B cell (primary cell): ENCODE measurements around the gene NDEL1. TPM values are rescaled to one million over a fixed set of nuclear protein-coding genes. Genes with fewer than 3 reads are reported as not detected.

Source experiments
- ATAC-seq: fragments of 200-7000 bp; cut with Tn5 transposase; one replicate; pipeline ENCODE4 v1.10.0; 2021; ENCODE audit warnings: low read depth, mild to moderate bottlenecking, moderate number of reproducible peaks, moderate library complexity
- CTCF ChIA-PET: fragments of 350-600 bp; sonication (Branson Sonifier 250); formaldehyde crosslinking; loops from one replicate; lab custom pipeline; 2021; ENCODE audit warnings: antibody characterized with exemption, inconsistent platforms; lab: Charles Lee
- POLR2A ChIA-PET: fragments of 350-600 bp; sonication (Branson Sonifier 250); formaldehyde crosslinking; loops from one replicate; lab custom pipeline; 2021; ENCODE audit warnings: antibody characterized with exemption; lab: Charles Lee
- DNase-seq: peaks from one replicate; pipeline ENCODE4 v3.0.0; 2013
- H2AFZ ChIP-seq: 2 replicates; pipeline ENCODE4 v1.6.1; 2012; ENCODE audit warnings: mild to moderate bottlenecking, low read depth, low read length; ENCODE audit not compliant: insufficient read depth, poor library complexity, severe bottlenecking
- H3K27ac ChIP-seq, 2 donors: 1 replicate in 1 of 2; 2 replicates in 1 of 2; pipeline ENCODE4 v1.5.1; 2012 to 2013; ENCODE audit warnings: low read length in 2 of 2, mild to moderate bottlenecking in 2 of 2, moderate library complexity in 1 of 2
- H3K27me3 ChIP-seq, 4 experiments: fragments of 200-600 bp in 1 of 4; sonication (generic) in 1 of 4; replicated peaks in 1 of 4; 1 replicate in 2 of 4; 2 replicates in 2 of 4; pipeline versions ENCODE4 v1.6.1 to v1.7.0; 2013 to 2016; ENCODE audit warnings: low read length in 3 of 4, mild to moderate bottlenecking in 2 of 4, mixed read lengths in 1 of 4, moderate library complexity in 1 of 4; ENCODE audit not compliant: insufficient read depth in 4 of 4, control insufficient read depth in 3 of 4; ENCODE audit errors: control extremely low read depth in 1 of 4
- H3K36me3 ChIP-seq, 2 experiments: replicated peaks in 1 of 2; 1 replicate in 1 of 2; 2 replicates in 1 of 2; pipeline versions ENCODE4 v1.6.1 to v1.7.1; 2013; ENCODE audit warnings: low read length in 1 of 2; ENCODE audit not compliant: insufficient read depth in 2 of 2, control insufficient read depth in 1 of 2; ENCODE audit errors: control extremely low read depth in 1 of 2, extremely low read depth in 1 of 2
- H3K4me1 ChIP-seq, 2 donors: fragments of 200-600 bp in 1 of 2; sonication (generic) in 1 of 2; 1 replicate in 1 of 2; 2 replicates in 1 of 2; pipeline versions ENCODE4 v1.5.1 to v1.6.1; 2013 to 2017; ENCODE audit warnings: low read length in 2 of 2; ENCODE audit not compliant: control insufficient read depth in 2 of 2, insufficient read depth in 2 of 2
- H3K4me2 ChIP-seq: replicated peaks from 2 replicates; pipeline ENCODE3; 2012; ENCODE audit warnings: mild to moderate bottlenecking, low read depth, low read length; ENCODE audit not compliant: poor library complexity, severe bottlenecking
- H3K4me3 ChIP-seq, 5 experiments: fragments of 200-600 bp in 1 of 5; sonication (generic) in 1 of 5; 1 replicate in 3 of 5; 2 replicates in 2 of 5; pipeline versions ENCODE4 v1.5.1 to v1.7.0; 2011 to 2016; ENCODE audit warnings: low read length in 4 of 5, mild to moderate bottlenecking in 4 of 5, low read depth in 2 of 5, control low read depth in 1 of 5, moderate library complexity in 1 of 5; ENCODE audit not compliant: insufficient read depth in 1 of 5; ENCODE audit errors: control extremely low read depth in 1 of 5, extremely low read depth in 1 of 5
- H3K79me2 ChIP-seq: fragments of 200-600 bp; sonication (generic); one replicate; pipeline ENCODE4 v1.6.0; 2016; ENCODE audit warnings: low read length; ENCODE audit not compliant: control insufficient read depth, insufficient read depth
- H3K9ac ChIP-seq: fragments of 200-600 bp; sonication (generic); 2 replicates; pipeline ENCODE4 v1.6.1; 2017; ENCODE audit warnings: mild to moderate bottlenecking, low read length, moderate library complexity
- H3K9me3 ChIP-seq, 3 donors: one replicate each; pipeline versions ENCODE4 v1.6.1 to v1.7.1; 2013; ENCODE audit warnings: low read length in 2 of 3; ENCODE audit not compliant: control insufficient read depth in 2 of 3, insufficient read depth in 1 of 3; ENCODE audit errors: control extremely low read depth in 1 of 3
- H4K20me1 ChIP-seq: 2 replicates; pipeline ENCODE4 v1.6.0; 2012; ENCODE audit warnings: mild to moderate bottlenecking, low read length; ENCODE audit not compliant: insufficient read depth, control insufficient read depth, poor library complexity, severe bottlenecking
- H3K27ac Mint-ChIP-seq: one replicate; pipeline ENCODE4 v1.8.0; 2021; ENCODE audit warnings: mixed read lengths
- H3K27me3 Mint-ChIP-seq: one replicate; pipeline ENCODE4 v1.8.0; 2021; ENCODE audit warnings: mixed read lengths
- H3K4me1 Mint-ChIP-seq: one replicate; pipeline ENCODE4 v1.8.0; 2021; ENCODE audit warnings: mixed read lengths
- H3K4me3 Mint-ChIP-seq: one replicate; pipeline ENCODE4 v1.8.0; 2021; ENCODE audit warnings: mixed read lengths
- H3K9me3 Mint-ChIP-seq: one replicate; pipeline ENCODE4 v1.8.0; 2022; ENCODE audit warnings: mixed read lengths; ENCODE audit not compliant: insufficient read depth
- EZH2 ChIP-seq: IDR thresholded peaks from 2 replicates; pipeline ENCODE4 v1.6.1; 2012; ENCODE audit warnings: borderline replicate concordance, low read depth, mild to moderate bottlenecking, moderate library complexity, low read length; ENCODE audit not compliant: insufficient read depth, poor library complexity, severe bottlenecking
- WGBS: methylation state at CpG from one replicate; pipeline ENCODE4 v1.1.5; 2013; ENCODE audit warnings: missing lambda C conversion rate; ENCODE audit not compliant: insufficient coverage; 5-methylcytosine and 5-hydroxymethylcytosine counted together
- intact Hi-C: fragments of 100-400 bp; cut with micrococcal nuclease; formaldehyde crosslinking; loops from one replicate; pipeline ENCODE4 v1.10.0; 2022
- polyA plus RNA-seq: library from polyadenylated mRNA; depleted of rRNA; stranded (reverse); fragments of >200 nt; gene quantifications from 2 replicates; pipeline ENCODE4 v1.2.3, GENCODE V29; 2012
- total RNA-seq, 2 donors: library from RNA; stranded (reverse); fragments of 120-200 nt in 1 of 2; gene quantifications; 1 replicate in 1 of 2; 2 replicates in 1 of 2; pipeline versions ENCODE4 v1.2.3 to v1.2.4, GENCODE V29; 2013 to 2022
- TF ChIP-seq, protein P1 (sequence below): fragments of 200-600 bp; IDR thresholded peaks from one replicate; pipeline ENCODE4 v1.8.0; 2022; ENCODE audit warnings: antibody characterized with exemption, mild to moderate bottlenecking

The NDEL1 gene
- total and polyA plus RNA-seq, 2 donors (not counting 1 experiment from before 2014, with no cell fraction given) = 30.2 to 108 TPM

DNA sequence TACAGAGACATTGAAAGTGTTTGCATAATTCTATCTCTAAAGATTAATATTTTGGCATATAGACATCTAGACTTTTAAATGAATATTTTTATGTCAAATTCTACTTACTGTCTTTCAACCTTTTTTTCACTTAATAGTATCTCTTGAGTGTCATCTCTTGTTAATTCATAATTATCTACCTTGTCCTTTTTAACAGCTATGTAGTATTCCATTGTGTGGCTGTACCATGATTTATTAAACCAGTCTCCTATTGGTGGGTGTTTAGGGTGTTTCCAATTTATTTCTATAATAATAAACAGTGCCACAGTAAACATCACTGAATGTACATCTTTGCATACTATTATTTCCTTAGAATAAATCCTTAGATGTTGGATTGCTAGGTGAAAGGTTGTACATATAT is 21.7 kb upstream of the NDEL1 start:
- no peaks in the 10 kb centered on the region for H4K20me1 ChIP-seq
- H3K9me3 ChIP-seq = peaks cover 0 to 4% (median 0%) of the 10 kb centered on the region in 3 donors
- ATAC-seq (no peak), DNase-seq (no peak)
- TF ChIP-seq, protein P1, sequence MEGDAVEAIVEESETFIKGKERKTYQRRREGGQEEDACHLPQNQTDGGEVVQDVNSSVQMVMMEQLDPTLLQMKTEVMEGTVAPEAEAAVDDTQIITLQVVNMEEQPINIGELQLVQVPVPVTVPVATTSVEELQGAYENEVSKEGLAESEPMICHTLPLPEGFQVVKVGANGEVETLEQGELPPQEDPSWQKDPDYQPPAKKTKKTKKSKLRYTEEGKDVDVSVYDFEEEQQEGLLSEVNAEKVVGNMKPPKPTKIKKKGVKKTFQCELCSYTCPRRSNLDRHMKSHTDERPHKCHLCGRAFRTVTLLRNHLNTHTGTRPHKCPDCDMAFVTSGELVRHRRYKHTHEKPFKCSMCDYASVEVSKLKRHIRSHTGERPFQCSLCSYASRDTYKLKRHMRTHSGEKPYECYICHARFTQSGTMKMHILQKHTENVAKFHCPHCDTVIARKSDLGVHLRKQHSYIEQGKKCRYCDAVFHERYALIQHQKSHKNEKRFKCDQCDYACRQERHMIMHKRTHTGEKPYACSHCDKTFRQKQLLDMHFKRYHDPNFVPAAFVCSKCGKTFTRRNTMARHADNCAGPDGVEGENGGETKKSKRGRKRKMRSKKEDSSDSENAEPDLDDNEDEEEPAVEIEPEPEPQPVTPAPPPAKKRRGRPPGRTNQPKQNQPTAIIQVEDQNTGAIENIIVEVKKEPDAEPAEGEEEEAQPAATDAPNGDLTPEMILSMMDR = no peak
- TF ChIP-seq EZH2 = no peak
- Mint-ChIP-seq H3K27ac (no peak overlapping the region), H3K27me3 (peaks cover 38% of the 10 kb centered on the region), H3K4me3 (no peak overlapping the region), H3K4me1 (peaks cover 4% of the 10 kb centered on the region), H3K9me3 (no peaks in the 10 kb centered on the region)
- peak overlapping the region in 1 of 5 experiments; percentile 70 for H3K4me3 ChIP-seq
- no peaks in the 10 kb centered on the region for H3K36me3 ChIP-seq
- H3K27me3 ChIP-seq = peaks cover 0 to 22% (median 11%) of the 10 kb centered on the region in 4 experiments
- no peak overlapping the region for H3K4me2 ChIP-seq
- no peak overlapping the region for H2AFZ ChIP-seq
- H3K79me2 ChIP-seq = no peaks in the 10 kb centered on the region
- POLR2A ChIA-PET = no interaction called here
- intact Hi-C loops = no loop called here
- no peak overlapping the region for H3K27ac ChIP-seq
- H3K9ac ChIP-seq = no peak overlapping the region
- peaks cover 0 to 5% of the 10 kb centered on the region in 2 donors for H3K4me1 ChIP-seq
- CTCF ChIA-PET = interaction anchor here (1.5 kb wide), 1 partner anchor 332 kb away, joined by 4 read pairs; no protein-coding TSS in a partner anchor

DNA sequence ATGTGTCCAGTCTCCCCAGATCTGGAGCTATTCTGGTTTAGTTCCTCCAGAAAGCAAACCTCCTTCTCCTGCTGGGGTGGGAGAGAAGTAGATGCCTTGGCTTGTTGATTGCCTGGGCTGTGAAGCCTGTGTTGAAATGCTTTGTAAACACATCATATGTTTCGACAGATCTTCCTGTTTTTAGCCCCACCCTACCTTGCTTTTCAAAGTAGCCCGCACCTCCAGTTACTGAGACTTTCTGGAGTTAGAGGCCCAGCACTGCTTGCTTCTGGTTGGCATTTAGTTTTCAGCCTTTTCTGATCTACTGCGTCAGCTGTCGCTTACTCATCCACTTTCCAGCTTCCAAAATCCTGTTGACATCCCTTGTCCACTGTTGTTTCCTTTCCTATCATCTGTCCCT is 17.9 kb upstream of the NDEL1 start:
- 97% methylated on average over 3 of the region's 4 CpGs for WGBS

More for the DNA sequence above, 17.9 kb upstream of the NDEL1 start:
- Mint-ChIP-seq H3K27me3 (peaks cover 51% of the 10 kb centered on the region), H3K4me3 (no peak overlapping the region), H3K4me1 (no peaks in the 10 kb centered on the region), H3K27ac (no peak overlapping the region), H3K9me3 (no peaks in the 10 kb centered on the region)
- Histone ChIP-seq H3K4me1 (no peaks in the 10 kb centered on the region), H3K4me2 (no peak overlapping the region), H3K27me3 (peaks cover 0 to 15% (median 10%) of the 10 kb centered on the region in 4 experiments), H3K4me3 (peak overlapping the region in 1 of 5 experiments; percentile 52), H3K79me2 (no peaks in the 10 kb centered on the region), H2AFZ (no peak overlapping the region), H3K9me3 (peaks cover 0 to 4% (median 0%) of the 10 kb centered on the region in 3 donors), H4K20me1 (no peaks in the 10 kb centered on the region), H3K9ac (no peak overlapping the region), H3K36me3 (no peaks in the 10 kb centered on the region), H3K27ac (no peak overlapping the region)
- DNase-seq (no peak), ATAC-seq (no peak)
- ChIA-PET CTCF (interaction anchor here (1.0 kb wide), 1 partner anchor 38 kb away, joined by 3 read pairs; no protein-coding TSS in a partner anchor), POLR2A (no interaction called here)
- TF ChIP-seq EZH2 = no peak
- TF ChIP-seq, protein P1 = no peak
- intact Hi-C loops = no loop called here
